HCT116 (cell line): Measurements from ENCODE around the gene PDZD4. TPM values are rescaled to one million over a fixed set of nuclear protein-coding genes. Genes with fewer than 3 reads are reported as not detected.

Experiments
- ATAC-seq: fragments of 200-7000 bp; cut with Tn5 transposase; 2 replicates; pipeline ENCODE4 v1.9.1; 2020; ENCODE audit warnings: mild to moderate bottlenecking, moderate library complexity
- BruUV-seq: library from RNA; stranded (reverse); fragments of 400-500 nt; replicated peaks from 2 replicates; lab custom pipeline; 2021; lab: Mats Ljungman, UMichigan
- CTCF ChIA-PET: fragments of 300-600 bp; sonication (Branson Sonifier 250); formaldehyde crosslinking; loops from one replicate; lab custom pipeline; 2021; ENCODE audit warnings: antibody characterized with exemption; lab: Charles Lee
- POLR2A ChIA-PET: fragments of 300-600, 350-600 bp; sonication (Branson Sonifier 250); formaldehyde crosslinking; loops from one replicate; lab custom pipeline; 2021; ENCODE audit warnings: antibody characterized with exemption; lab: Charles Lee
- RAD21 ChIA-PET, 2 experiments: fragments of 300-600 bp; sonication (Branson Sonifier 250); formaldehyde crosslinking; loops; one replicate each; lab custom pipeline; 2023; ENCODE audit warnings: low total read pairs in 2 of 2; ENCODE audit not compliant: uncharacterized antibody in 2 of 2, unreplicated experiment in 2 of 2, low non-redundant PET in 1 of 2; lab: Charles Lee
- DNase-seq: peaks from one replicate; pipeline ENCODE4 v3.0.0-alpha.2; 2010; ENCODE audit warnings: low read depth, low spot score
- H2AFZ ChIP-seq: fragments of 200-600 bp; shearing (Covaris generic), sonication (generic); 2 replicates; pipeline ENCODE4 v1.6.1; 2017; ENCODE audit warnings: low read depth, mixed run types, mixed read lengths, antibody characterized with exemption, low read length; ENCODE audit not compliant: poor library complexity, severe bottlenecking
- H3K27ac ChIP-seq: 2 replicates; pipeline ENCODE4 v1.5.1; 2012; ENCODE audit warnings: low read depth, low read length
- H3K27me3 ChIP-seq: fragments of 200-600 bp; sonication (generic); 2 replicates; pipeline ENCODE4 v1.6.1; 2016; ENCODE audit warnings: mixed run types, low read length, mixed read lengths; ENCODE audit not compliant: insufficient read depth
- H3K36me3 ChIP-seq, 2 experiments: fragments of 200-500 bp in 1 of 2; fragments of 200-600 bp in 1 of 2; sonication (Bioruptor generic) in 1 of 2; sonication (generic) in 1 of 2; 2 replicates each; pipeline versions ENCODE4 v1.5.1 to v1.6.1; 2014 to 2016; ENCODE audit warnings: low read length in 2 of 2, inconsistent platforms in 1 of 2, mixed read lengths in 1 of 2, mixed run types in 1 of 2; ENCODE audit not compliant: insufficient read depth in 2 of 2, control insufficient read depth in 1 of 2
- H3K4me1 ChIP-seq, 2 experiments: fragments of 200-600 bp in 1 of 2; sonication (generic) in 1 of 2; 2 replicates each; pipeline versions ENCODE4 v1.5.1 to v1.6.1; 2012 to 2017; ENCODE audit warnings: low read length in 2 of 2, inconsistent platforms in 1 of 2, mild to moderate bottlenecking in 1 of 2, mixed read lengths in 1 of 2, mixed run types in 1 of 2, moderate library complexity in 1 of 2; ENCODE audit not compliant: insufficient read depth in 2 of 2, control insufficient read depth in 1 of 2
- H3K4me2 ChIP-seq: fragments of 200-600 bp; sonication (generic); 2 replicates; pipeline ENCODE4 v1.6.1; 2017; ENCODE audit warnings: mixed run types, low read length, mixed read lengths
- H3K4me3 ChIP-seq, 2 experiments: fragments of 200-600 bp in 1 of 2; sonication (generic) in 1 of 2; replicated peaks in 1 of 2; 2 replicates each; pipeline ENCODE4 v1.5.1; 2011 to 2016; ENCODE audit warnings: low read length in 2 of 2, control low read depth in 1 of 2, low read depth in 1 of 2, mild to moderate bottlenecking in 1 of 2, mixed read lengths in 1 of 2, mixed run types in 1 of 2
- H3K79me2 ChIP-seq: fragments of 200-600 bp; sonication (generic); 2 replicates; pipeline ENCODE4 v1.6.1; 2017; ENCODE audit warnings: mild to moderate bottlenecking, mixed run types, low read length, moderate library complexity, mixed read lengths; ENCODE audit not compliant: insufficient read depth
- H3K9ac ChIP-seq: fragments of 200-600 bp; sonication (generic); 2 replicates; pipeline ENCODE4 v1.6.1; 2016; ENCODE audit warnings: low read length, mixed read lengths
- H3K9me2 ChIP-seq: fragments of 200-600 bp; sonication (generic), shearing (Covaris generic); 2 replicates; pipeline ENCODE4 v1.6.1; 2017; ENCODE audit warnings: mixed run types, mild to moderate bottlenecking, moderate library complexity; ENCODE audit not compliant: insufficient read depth
- H3K9me3 ChIP-seq, 2 experiments: fragments of 200-500 bp in 1 of 2; fragments of 200-600 bp in 1 of 2; sonication (Bioruptor generic) in 1 of 2; sonication (generic) in 1 of 2; 2 replicates each; pipeline ENCODE4 v1.6.1; 2014 to 2017; ENCODE audit warnings: low read length in 2 of 2, mixed read lengths in 2 of 2, inconsistent platforms in 1 of 2, low read depth in 1 of 2, mild to moderate bottlenecking in 1 of 2, mixed run types in 1 of 2, moderate library complexity in 1 of 2; ENCODE audit not compliant: control insufficient read depth in 1 of 2, insufficient read depth in 1 of 2
- H4K20me1 ChIP-seq: fragments of 200-600 bp; sonication (generic), shearing (Covaris generic); 2 replicates; pipeline ENCODE4 v1.6.1; 2017; ENCODE audit warnings: mixed run types, mild to moderate bottlenecking, moderate library complexity; ENCODE audit not compliant: insufficient read depth
- CEBPB ChIP-seq: IDR thresholded peaks from 2 replicates; pipeline ENCODE4 v1.6.1; 2012; ENCODE audit warnings: low read depth
- CTCF ChIP-seq, 3 experiments: fragments of 200-600 bp in 1 of 3; sonication (generic) in 1 of 3; IDR thresholded peaks in 2 of 3; conservative IDR thresholded peaks in 1 of 3; 2 replicates each; pipeline ENCODE4 v1.5.1; 2012 to 2017; ENCODE audit warnings: low read depth in 2 of 3, low read length in 2 of 3, antibody characterized with exemption in 1 of 3, borderline replicate concordance in 1 of 3, control low read depth in 1 of 3, mild to moderate bottlenecking in 1 of 3, mixed read lengths in 1 of 3, mixed run types in 1 of 3, moderate library complexity in 1 of 3; ENCODE audit not compliant: insufficient read depth in 1 of 3
- EZH2 ChIP-seq: fragments of 200-600 bp; sonication (generic); IDR thresholded peaks from 2 replicates; pipeline ENCODE4 v1.6.1; 2017; ENCODE audit warnings: antibody characterized with exemption, mixed run types
- FOSL1 ChIP-seq: IDR thresholded peaks from 2 replicates; pipeline ENCODE4 v1.6.1; 2012; ENCODE audit warnings: low read depth
- MAX ChIP-seq: IDR thresholded peaks from 2 replicates; pipeline ENCODE4 v1.6.1; 2012
- POLR2A ChIP-seq: IDR thresholded peaks from 2 replicates; pipeline ENCODE4 v1.7.0; 2011; ENCODE audit warnings: borderline replicate concordance; ENCODE audit not compliant: insufficient read depth, insufficient read length; ENCODE audit errors: extremely low read depth
- POLR2AphosphoS5 ChIP-seq: IDR thresholded peaks from 2 replicates; pipeline ENCODE4 v1.6.1; 2011; ENCODE audit warnings: mild to moderate bottlenecking, low read depth, low read length, moderate library complexity
- RAD21 ChIP-seq: IDR thresholded peaks from 2 replicates; pipeline ENCODE4 v1.6.1; 2012; ENCODE audit warnings: low read depth, mild to moderate bottlenecking
- SIN3A ChIP-seq: IDR thresholded peaks from 2 replicates; pipeline ENCODE4 v1.6.1; 2012; ENCODE audit warnings: low read depth
- TCF7L2 ChIP-seq: IDR thresholded peaks from 2 replicates; pipeline ENCODE4 v1.7.0; 2011; ENCODE audit warnings: borderline replicate concordance, inconsistent platforms; ENCODE audit not compliant: insufficient read depth, insufficient read length; ENCODE audit errors: extremely low read depth
- YY1 ChIP-seq: IDR thresholded peaks from 2 replicates; pipeline ENCODE4 v1.6.1; 2011; ENCODE audit warnings: low read length, low read depth, moderate library complexity, mild to moderate bottlenecking; ENCODE audit not compliant: insufficient replicate concordance; ENCODE audit errors: extremely low read depth
- ZBTB33 ChIP-seq: IDR thresholded peaks from 2 replicates; pipeline ENCODE4 v1.6.1; 2011; ENCODE audit warnings: mild to moderate bottlenecking, low read length, moderate library complexity; ENCODE audit not compliant: insufficient replicate concordance; ENCODE audit errors: extremely low read depth
- ZNF274 ChIP-seq: fragments of 200-500 bp; sonication (Bioruptor generic); IDR thresholded peaks from 2 replicates; pipeline ENCODE4 v1.6.1; 2014; ENCODE audit warnings: mild to moderate bottlenecking, low read depth, low read length, inconsistent platforms
- intact Hi-C: fragments of 100-400 bp; cut with micrococcal nuclease; formaldehyde crosslinking; loops from 2 replicates; pipeline ENCODE4 v1.10.0; 2022
- total RNA-seq: library from RNA; stranded (reverse); gene quantifications from one replicate; pipeline ENCODE4 v1.2.1, GENCODE V29; 2021; ENCODE audit not compliant: unreplicated experiment

The PDZD4 gene
- total RNA-seq, 1 experiment from 2014 or later: 0.30 TPM

- DNase-seq (no peak), ATAC-seq (peak; percentile 72)
- ChIA-PET RAD21 (no interaction called here), POLR2A (no interaction called here), CTCF (no interaction called here)
- Histone ChIP-seq H3K4me2 (peak overlapping the region; percentile 63), H4K20me1 (no peaks in the 10 kb centered on the region), H3K79me2 (no peaks in the 10 kb centered on the region), H3K4me1 (peaks cover 0 to 13% of the 10 kb centered on the region in 2 experiments; a peak in 2 of 4 replicates), H3K27me3 (no peaks in the 10 kb centered on the region), H3K9me2 (no peaks in the 10 kb centered on the region), H3K27ac (no peak overlapping the region), H2AFZ (no peak overlapping the region), H3K4me3 (peak overlapping the region in 1 of 2 experiments; percentile 42; a peak in 2 of 4 replicates), H3K36me3 (no peaks in the 10 kb centered on the region), H3K9me3 (no peaks in the 10 kb centered on the region), H3K9ac (no peak overlapping the region)
- intact Hi-C loops: no loop called here
- TF ChIP-seq MAX (no peak), CTCF (IDR thresholded peaks at IDR 0.05 in 2 of 3, conservative IDR thresholded peaks at IDR 0.05 in 1 of 3; ENCODE audit: borderline replicate concordance in 1 of 3, insufficient read depth in 1 of 3, low read depth in 2 of 3, low read length in 2 of 3) (0 out of 6 replicates have a peak, but pooled peaks of 1 of the 3 experiments have one; percentile 9), CEBPB (no peak)
- no TSS peak for BruUV-seq
These were observed 1.4 kb downstream of the PDZD4 start for GRCh38 chrX:153828723-153829548.

- peak overlapping the region in 1 of 2 experiments; percentile 42; a peak in 1 of 4 replicates for H3K4me3 ChIP-seq
- H3K36me3 ChIP-seq: no peaks in the 10 kb centered on the region
- peak overlapping the region; percentile 63 for H3K4me2 ChIP-seq
- intact Hi-C loops: no loop called here
- no peaks in the 10 kb centered on the region for H3K9me3 ChIP-seq
- ChIA-PET CTCF (no interaction called here), POLR2A (no interaction called here), RAD21 (no interaction called here)
- H3K27me3 ChIP-seq: no peaks in the 10 kb centered on the region
- no peaks in the 10 kb centered on the region for H3K79me2 ChIP-seq
- no peak overlapping the region for H2AFZ ChIP-seq
- ATAC-seq (peak; percentile 15; the same call in 1 of the 2 replicates), DNase-seq (no peak)
- H3K4me1 ChIP-seq: peaks cover 0 to 13% of the 10 kb centered on the region in 2 experiments; a peak in 2 of 4 replicates
- H3K9me2 ChIP-seq: no peaks in the 10 kb centered on the region
- BruUV-seq: no TSS peak
- H3K27ac ChIP-seq: no peak overlapping the region
- no peaks in the 10 kb centered on the region for H4K20me1 ChIP-seq
- H3K9ac ChIP-seq: no peak overlapping the region
- TF ChIP-seq POLR2AphosphoS5 (no peak), MAX (no peak), SIN3A (no peak), FOSL1 (no peak), TCF7L2 (no peak), POLR2A (no peak), ZNF274 (no peak), RAD21 (no peak), EZH2 (no peak), CEBPB (no peak), ZBTB33 (no peak), YY1 (no peak)
These were observed 2.0 kb downstream of the PDZD4 start for GRCh38 chrX:153828308-153828707.
